B cell (primary cell): ENCODE data around the gene TAS2R39. TPM values are rescaled to one million over a fixed set of nuclear protein-coding genes. Genes with fewer than 3 reads are reported as not detected.

Experiments
- ATAC-seq: fragments of 200-7000 bp; cut with Tn5 transposase; one replicate; pipeline ENCODE4 v1.10.0; 2021; ENCODE audit warnings: low read depth, mild to moderate bottlenecking, moderate number of reproducible peaks, moderate library complexity
- CTCF ChIA-PET: fragments of 350-600 bp; sonication (Branson Sonifier 250); formaldehyde crosslinking; loops from one replicate; lab custom pipeline; 2021; ENCODE audit warnings: antibody characterized with exemption, inconsistent platforms; lab: Charles Lee
- POLR2A ChIA-PET: fragments of 350-600 bp; sonication (Branson Sonifier 250); formaldehyde crosslinking; loops from one replicate; lab custom pipeline; 2021; ENCODE audit warnings: antibody characterized with exemption; lab: Charles Lee
- DNase-seq: peaks from one replicate; pipeline ENCODE4 v3.0.0; 2013
- H2AFZ ChIP-seq: 2 replicates; pipeline ENCODE4 v1.6.1; 2012; ENCODE audit warnings: mild to moderate bottlenecking, low read depth, low read length; ENCODE audit not compliant: insufficient read depth, poor library complexity, severe bottlenecking
- H3K27ac ChIP-seq, 2 donors: 1 replicate in 1 of 2; 2 replicates in 1 of 2; pipeline ENCODE4 v1.5.1; 2012 to 2013; ENCODE audit warnings: low read length in 2 of 2, mild to moderate bottlenecking in 2 of 2, moderate library complexity in 1 of 2
- H3K27me3 ChIP-seq, 4 experiments: fragments of 200-600 bp in 1 of 4; sonication (generic) in 1 of 4; replicated peaks in 1 of 4; 1 replicate in 2 of 4; 2 replicates in 2 of 4; pipeline versions ENCODE4 v1.6.1 to v1.7.0; 2013 to 2016; ENCODE audit warnings: low read length in 3 of 4, mild to moderate bottlenecking in 2 of 4, mixed read lengths in 1 of 4, moderate library complexity in 1 of 4; ENCODE audit not compliant: insufficient read depth in 4 of 4, control insufficient read depth in 3 of 4; ENCODE audit errors: control extremely low read depth in 1 of 4
- H3K36me3 ChIP-seq, 2 experiments: replicated peaks in 1 of 2; 1 replicate in 1 of 2; 2 replicates in 1 of 2; pipeline versions ENCODE4 v1.6.1 to v1.7.1; 2013; ENCODE audit warnings: low read length in 1 of 2; ENCODE audit not compliant: insufficient read depth in 2 of 2, control insufficient read depth in 1 of 2; ENCODE audit errors: control extremely low read depth in 1 of 2, extremely low read depth in 1 of 2
- H3K4me1 ChIP-seq, 2 donors: fragments of 200-600 bp in 1 of 2; sonication (generic) in 1 of 2; 1 replicate in 1 of 2; 2 replicates in 1 of 2; pipeline versions ENCODE4 v1.5.1 to v1.6.1; 2013 to 2017; ENCODE audit warnings: low read length in 2 of 2; ENCODE audit not compliant: control insufficient read depth in 2 of 2, insufficient read depth in 2 of 2
- H3K4me2 ChIP-seq: replicated peaks from 2 replicates; pipeline ENCODE3; 2012; ENCODE audit warnings: mild to moderate bottlenecking, low read depth, low read length; ENCODE audit not compliant: poor library complexity, severe bottlenecking
- H3K4me3 ChIP-seq, 5 experiments: fragments of 200-600 bp in 1 of 5; sonication (generic) in 1 of 5; 1 replicate in 3 of 5; 2 replicates in 2 of 5; pipeline versions ENCODE4 v1.5.1 to v1.7.0; 2011 to 2016; ENCODE audit warnings: low read length in 4 of 5, mild to moderate bottlenecking in 4 of 5, low read depth in 2 of 5, control low read depth in 1 of 5, moderate library complexity in 1 of 5; ENCODE audit not compliant: insufficient read depth in 1 of 5; ENCODE audit errors: control extremely low read depth in 1 of 5, extremely low read depth in 1 of 5
- H3K79me2 ChIP-seq: fragments of 200-600 bp; sonication (generic); one replicate; pipeline ENCODE4 v1.6.0; 2016; ENCODE audit warnings: low read length; ENCODE audit not compliant: control insufficient read depth, insufficient read depth
- H3K9ac ChIP-seq: fragments of 200-600 bp; sonication (generic); 2 replicates; pipeline ENCODE4 v1.6.1; 2017; ENCODE audit warnings: mild to moderate bottlenecking, low read length, moderate library complexity
- H3K9me3 ChIP-seq, 3 donors: one replicate each; pipeline versions ENCODE4 v1.6.1 to v1.7.1; 2013; ENCODE audit warnings: low read length in 2 of 3; ENCODE audit not compliant: control insufficient read depth in 2 of 3, insufficient read depth in 1 of 3; ENCODE audit errors: control extremely low read depth in 1 of 3
- H4K20me1 ChIP-seq: 2 replicates; pipeline ENCODE4 v1.6.0; 2012; ENCODE audit warnings: mild to moderate bottlenecking, low read length; ENCODE audit not compliant: insufficient read depth, control insufficient read depth, poor library complexity, severe bottlenecking
- H3K27ac Mint-ChIP-seq: one replicate; pipeline ENCODE4 v1.8.0; 2021; ENCODE audit warnings: mixed read lengths
- H3K27me3 Mint-ChIP-seq: one replicate; pipeline ENCODE4 v1.8.0; 2021; ENCODE audit warnings: mixed read lengths
- H3K4me1 Mint-ChIP-seq: one replicate; pipeline ENCODE4 v1.8.0; 2021; ENCODE audit warnings: mixed read lengths
- H3K4me3 Mint-ChIP-seq: one replicate; pipeline ENCODE4 v1.8.0; 2021; ENCODE audit warnings: mixed read lengths
- H3K9me3 Mint-ChIP-seq: one replicate; pipeline ENCODE4 v1.8.0; 2022; ENCODE audit warnings: mixed read lengths; ENCODE audit not compliant: insufficient read depth
- CTCF ChIP-seq: fragments of 200-600 bp; IDR thresholded peaks from one replicate; pipeline ENCODE4 v1.8.0; 2022; ENCODE audit warnings: antibody characterized with exemption, mild to moderate bottlenecking
- EZH2 ChIP-seq: IDR thresholded peaks from 2 replicates; pipeline ENCODE4 v1.6.1; 2012; ENCODE audit warnings: borderline replicate concordance, low read depth, mild to moderate bottlenecking, moderate library complexity, low read length; ENCODE audit not compliant: insufficient read depth, poor library complexity, severe bottlenecking
- WGBS: methylation state at CpG from one replicate; pipeline ENCODE4 v1.1.5; 2013; ENCODE audit warnings: missing lambda C conversion rate; ENCODE audit not compliant: insufficient coverage; 5-methylcytosine and 5-hydroxymethylcytosine counted together
- intact Hi-C: fragments of 100-400 bp; cut with micrococcal nuclease; formaldehyde crosslinking; loops from one replicate; pipeline ENCODE4 v1.10.0; 2022
- polyA plus RNA-seq: library from polyadenylated mRNA; depleted of rRNA; stranded (reverse); fragments of >200 nt; gene quantifications from 2 replicates; pipeline ENCODE4 v1.2.3, GENCODE V29; 2012
- total RNA-seq, 2 donors: library from RNA; stranded (reverse); fragments of 120-200 nt in 1 of 2; gene quantifications; 1 replicate in 1 of 2; 2 replicates in 1 of 2; pipeline versions ENCODE4 v1.2.3 to v1.2.4, GENCODE V29; 2013 to 2022

The TAS2R39 gene
- total and polyA plus RNA-seq, 2 donors (not counting 1 experiment from before 2014, with no cell fraction given): not detected

DNA sequence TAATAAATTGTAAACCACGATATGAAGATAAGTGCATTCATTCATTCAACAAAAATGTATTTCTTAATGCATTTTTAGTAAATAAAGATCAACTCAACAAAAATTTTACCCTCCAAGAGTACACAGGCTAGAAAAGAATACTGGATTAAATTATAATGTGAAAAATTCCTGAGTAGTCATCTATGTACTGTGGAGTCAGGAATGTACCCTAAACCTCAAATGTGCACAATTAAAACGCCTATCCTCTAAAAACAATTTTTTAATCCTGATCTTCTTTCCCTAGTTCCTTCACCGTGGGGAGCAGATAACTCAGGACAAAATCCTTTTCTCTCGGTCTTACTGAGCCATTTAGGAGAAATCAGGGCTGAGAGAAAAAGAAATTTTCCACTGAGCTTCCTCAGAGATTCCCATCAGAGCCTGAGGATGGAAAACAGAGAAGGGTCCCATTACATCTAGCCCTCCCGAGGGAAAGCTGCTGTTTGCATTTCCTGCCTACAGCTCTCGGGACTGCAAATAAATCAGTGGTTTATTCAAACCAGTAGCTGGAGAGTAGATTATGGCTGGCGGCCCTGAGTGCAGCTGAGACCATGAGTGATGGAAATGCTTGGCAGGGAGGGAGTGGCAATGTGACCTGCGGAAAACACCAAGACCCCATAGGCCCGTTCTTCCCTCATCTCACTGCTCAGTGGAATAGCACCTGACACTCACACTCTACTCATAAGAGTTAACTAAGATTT, 46.0 kb downstream of the TAS2R39 start:
- CTCF ChIA-PET: interaction anchor here (0.9 to 1.9 kb wide), 3 partner anchors 9 to 14 kb away, joined by 3 to 10 read pairs (median 3); no protein-coding TSS in a partner anchor
- Histone ChIP-seq H3K27ac (no peak overlapping the region), H2AFZ (no peak overlapping the region), H3K36me3 (no peaks in the 10 kb centered on the region), H4K20me1 (no peaks in the 10 kb centered on the region), H3K79me2 (no peaks in the 10 kb centered on the region), H3K4me1 (no peaks in the 10 kb centered on the region), H3K27me3 (peaks cover 0 to 4% (median 0%) of the 10 kb centered on the region in 4 experiments), H3K4me2 (no peak overlapping the region), H3K9me3 (no peaks in the 10 kb centered on the region), H3K9ac (no peak overlapping the region), H3K4me3 (no peak overlapping the region)
- H3K27me3 Mint-ChIP-seq: peaks cover 4% of the 10 kb centered on the region
- intact Hi-C loops: no loop called here
- H3K27ac Mint-ChIP-seq: no peak overlapping the region
- POLR2A ChIA-PET: no interaction called here
- H3K9me3 Mint-ChIP-seq: no peaks in the 10 kb centered on the region
- DNase-seq (no peak), ATAC-seq (no peak)
- no peak overlapping the region for H3K4me3 Mint-ChIP-seq
- 89% methylated on average over 3 of the region's 9 CpGs for WGBS
- H3K4me1 Mint-ChIP-seq: no peaks in the 10 kb centered on the region
- TF ChIP-seq EZH2: no peak
- TF ChIP-seq CTCF: no peak
